Thyroid gland (tissue), 4 donors: Measurements from ENCODE around the gene TBC1D28. TPM values are rescaled to one million over a fixed set of nuclear protein-coding genes. Genes with fewer than 3 reads are reported as not detected.
A peak's percentile ranks its signal among the peaks of the same experiment; 100 is the strongest.
"Not testable (repeated sequence)": the region's sequence is repeated elsewhere in the genome, so short reads cannot be mapped to it uniquely, and the experiment has no call there.

ENCODE experiments used
- DNase-seq, 2 donors: peaks; one replicate each; pipeline ENCODE4 v3.0.0-alpha.2; 2019
- H3K27ac ChIP-seq, 3 donors: fragments of 200-600 bp; sonication (generic); 1 replicate in 2 of 3; 2 replicates in 1 of 3; pipeline ENCODE4 v1.5.1; 2016 to 2019; ENCODE audit warnings: mild to moderate bottlenecking in 1 of 3, moderate library complexity in 1 of 3
- H3K27me3 ChIP-seq: fragments of 200-600 bp; sonication (generic); one replicate; pipeline ENCODE4 v1.5.1; 2019
- H3K36me3 ChIP-seq, 2 donors: fragments of 200-600 bp; sonication (generic); one replicate each; pipeline ENCODE4 v1.5.1; 2016 to 2019
- H3K4me1 ChIP-seq, 2 donors: fragments of 200-600 bp; sonication (generic); one replicate each; pipeline ENCODE4 v1.5.1; 2017 to 2019
- H3K4me3 ChIP-seq, 3 donors: fragments of 200-600 bp; sonication (generic); replicated peaks in 1 of 3; 1 replicate in 2 of 3; 2 replicates in 1 of 3; pipeline ENCODE4 v1.5.1; 2016; ENCODE audit warnings: mild to moderate bottlenecking in 1 of 3
- H3K9me3 ChIP-seq: fragments of 200-600 bp; sonication (generic); one replicate; pipeline ENCODE4 v1.5.1; 2017
- WGBS, 2 donors: methylation state at CpG; one replicate each; pipeline ENCODE4 v1.1.5; 2017; 5-methylcytosine and 5-hydroxymethylcytosine counted together
- intact Hi-C: fragments of 100-400 bp; cut with DNase I; formaldehyde crosslinking; loops from one replicate; pipeline ENCODE4 v1.15.1; 2023
- total RNA-seq, 4 donors: library from RNA; depleted of rRNA; stranded (reverse); fragments of >200 nt; gene quantifications; one replicate each; pipeline ENCODE4 v1.2.3, GENCODE V29; 2016

The TBC1D28 gene
- not detected for total RNA-seq

DNA sequence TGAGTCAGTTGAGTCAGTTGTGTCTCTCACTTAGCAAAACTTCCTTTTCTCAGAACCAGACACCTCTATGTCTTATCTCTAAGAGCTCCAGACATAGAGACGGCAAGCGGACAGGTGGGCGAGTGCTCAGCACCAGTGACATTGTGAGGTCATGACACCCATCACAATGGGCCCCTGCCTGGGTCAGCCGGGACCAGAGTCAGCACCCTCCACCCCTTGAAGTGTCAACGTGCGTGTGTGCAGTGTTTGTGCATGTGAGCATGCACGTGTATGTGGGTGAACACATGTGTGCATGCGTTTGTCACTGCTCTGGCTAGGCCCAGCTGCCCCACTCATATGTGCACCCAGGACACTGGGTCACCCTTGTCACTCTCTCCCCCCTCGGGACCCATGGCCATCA, at the start of gene TBC1D28:
Gene TBC1D28 (minus strand): TSS at position 101 of the 400 bp plus-strand sequence. CDS start 3,039 bp downstream, outside the sequence.
- H3K4me3 ChIP-seq, DNase-seq, H3K36me3 ChIP-seq, intact Hi-C loops, H3K9me3 ChIP-seq, H3K27ac ChIP-seq, H3K4me1 ChIP-seq, H3K27me3 ChIP-seq: not testable (repeated sequence)
- WGBS, 2 donors: 86 to 97% methylated on average over 5 to 9 of the region's 9 CpGs

DNA sequence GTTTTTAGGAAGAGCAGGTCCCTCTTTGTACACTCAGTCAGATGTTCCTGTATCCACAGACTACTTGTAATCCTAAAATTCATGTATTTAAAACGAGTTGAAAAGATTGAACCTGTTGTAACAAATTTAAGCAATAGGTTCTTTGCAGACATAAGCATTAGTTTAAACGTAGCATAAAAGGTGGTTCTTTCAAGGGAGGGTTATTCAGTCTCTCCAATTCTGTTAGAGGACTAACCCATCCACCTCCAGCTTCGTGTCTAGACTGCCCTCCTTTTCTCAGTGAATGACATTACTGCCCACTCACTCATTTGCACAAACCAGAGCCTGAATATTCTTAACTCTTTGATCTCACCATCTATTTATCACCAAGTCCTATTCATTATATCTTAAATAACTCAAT, 38.5 kb upstream of the TBC1D28 start:
- 2 to 3% methylated on average over 3 of the region's 3 CpGs for WGBS, 2 donors

DNA sequence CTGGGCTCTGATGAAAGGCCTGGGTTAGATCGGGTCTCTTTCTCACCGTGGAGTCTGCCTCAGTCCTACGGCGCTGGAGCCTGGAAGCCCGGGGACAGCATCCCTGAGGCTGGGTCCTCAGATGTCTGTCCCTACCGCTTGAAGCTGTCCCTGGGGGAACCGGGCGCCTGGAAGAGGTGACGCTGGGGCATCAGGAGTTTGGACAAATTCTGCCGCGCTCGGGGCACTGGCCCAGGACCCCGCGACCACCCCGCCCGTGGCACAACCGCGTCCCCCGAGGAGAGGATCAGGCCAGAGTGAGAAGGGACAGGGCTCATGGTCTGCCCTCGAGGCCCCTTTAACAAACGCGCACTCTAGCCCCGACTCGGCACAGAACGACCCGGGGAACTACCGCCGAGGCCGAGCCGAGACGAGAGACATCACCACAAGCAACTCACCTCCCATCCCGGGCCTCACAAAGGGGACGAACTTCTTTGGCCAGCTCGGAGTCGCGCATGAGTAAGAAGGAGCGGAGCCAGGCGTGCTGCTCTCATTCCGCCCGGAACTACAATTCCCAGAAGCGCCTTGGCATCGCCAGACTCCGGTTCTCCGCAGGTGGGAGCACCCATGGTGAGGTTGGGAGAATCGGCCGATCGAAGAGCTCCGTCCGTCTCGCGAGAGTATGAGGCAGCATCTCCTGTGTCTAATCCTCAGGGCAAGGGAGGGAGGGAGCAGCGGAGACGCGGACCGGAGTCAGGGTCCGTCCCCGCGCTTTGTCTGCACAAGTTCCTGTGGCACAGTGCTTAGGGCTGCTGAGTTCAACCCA, 37.8 kb upstream of the TBC1D28 start, which contains the start of gene FOXO3B:
Gene FOXO3B (minus strand): TSS at position 548 of the 805 bp plus-strand sequence. CDS start 663 bp downstream, outside the sequence.
- intact Hi-C loops, H3K4me1 ChIP-seq, H3K27ac ChIP-seq, H3K36me3 ChIP-seq, H3K9me3 ChIP-seq, H3K27me3 ChIP-seq: not testable (repeated sequence)
- peak within 1 kb of the TSS in 2 of 3 donors; percentile 8 to 34 for H3K4me3 ChIP-seq
- DNase-seq: peak; percentile 56 to 86
- 2% methylated on average over 10 of the region's 58 CpGs; no CpG with 5 or more reads in 1 of the 2 donors for WGBS, 2 donors

More for the DNA sequence above, 38.5 kb upstream of the TBC1D28 start:
- H3K27ac ChIP-seq, H3K27me3 ChIP-seq, H3K36me3 ChIP-seq, intact Hi-C loops, H3K4me1 ChIP-seq, DNase-seq, H3K9me3 ChIP-seq: not testable (repeated sequence)
- peak overlapping the region in 1 of 3 donors; percentile 34 for H3K4me3 ChIP-seq

DNA sequence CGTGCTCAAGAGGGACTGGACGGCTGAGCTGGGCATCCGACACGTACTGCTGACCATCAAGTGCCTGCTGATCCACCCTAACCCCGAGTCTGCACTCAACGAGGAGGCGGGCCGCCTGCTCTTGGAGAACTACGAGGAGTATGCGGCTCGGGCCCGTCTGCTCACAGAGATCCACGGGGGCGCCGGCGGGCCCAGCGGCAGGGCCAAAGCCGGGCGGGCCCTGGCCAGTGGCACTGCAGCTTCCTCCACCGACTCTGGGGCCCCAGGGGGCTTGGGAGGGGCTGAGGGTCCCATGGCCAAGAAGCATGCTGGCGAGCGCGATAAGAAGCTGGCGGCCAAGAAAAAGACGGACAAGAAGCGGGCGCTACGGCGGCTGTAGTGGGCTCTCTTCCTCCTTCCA, 33.2 kb upstream of the TBC1D28 start:
- H3K36me3 ChIP-seq, intact Hi-C loops, H3K4me3 ChIP-seq, H3K27me3 ChIP-seq, H3K4me1 ChIP-seq, DNase-seq, H3K27ac ChIP-seq, H3K9me3 ChIP-seq: not testable (repeated sequence)
- 97 to 98% methylated on average over 16 to 20 of the region's 29 CpGs for WGBS, 2 donors

DNA sequence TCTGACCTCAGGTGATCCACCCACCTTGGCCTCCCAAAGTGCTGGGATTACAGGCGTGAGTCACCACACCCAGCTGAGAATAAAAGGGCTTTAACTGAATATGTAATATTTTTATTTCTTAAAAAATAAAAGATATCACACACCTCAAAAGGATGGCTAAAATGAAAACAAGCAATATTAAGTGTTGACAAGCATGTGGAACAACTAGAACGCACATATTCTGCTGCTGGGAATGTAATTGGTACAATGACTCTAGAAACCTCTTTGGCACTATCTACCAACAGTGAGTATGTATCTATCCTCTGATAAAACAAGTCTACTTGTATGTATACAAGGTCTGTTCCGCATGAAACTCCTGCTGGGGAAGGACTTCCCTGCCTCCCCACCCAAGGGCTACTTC, 32.7 kb upstream of the TBC1D28 start:
- intact Hi-C loops, H3K4me3 ChIP-seq, H3K27me3 ChIP-seq, DNase-seq, H3K36me3 ChIP-seq, H3K4me1 ChIP-seq, H3K27ac ChIP-seq, H3K9me3 ChIP-seq: not testable (repeated sequence)
- 98 to 100% methylated on average over 3 of the region's 3 CpGs for WGBS, 2 donors

DNA sequence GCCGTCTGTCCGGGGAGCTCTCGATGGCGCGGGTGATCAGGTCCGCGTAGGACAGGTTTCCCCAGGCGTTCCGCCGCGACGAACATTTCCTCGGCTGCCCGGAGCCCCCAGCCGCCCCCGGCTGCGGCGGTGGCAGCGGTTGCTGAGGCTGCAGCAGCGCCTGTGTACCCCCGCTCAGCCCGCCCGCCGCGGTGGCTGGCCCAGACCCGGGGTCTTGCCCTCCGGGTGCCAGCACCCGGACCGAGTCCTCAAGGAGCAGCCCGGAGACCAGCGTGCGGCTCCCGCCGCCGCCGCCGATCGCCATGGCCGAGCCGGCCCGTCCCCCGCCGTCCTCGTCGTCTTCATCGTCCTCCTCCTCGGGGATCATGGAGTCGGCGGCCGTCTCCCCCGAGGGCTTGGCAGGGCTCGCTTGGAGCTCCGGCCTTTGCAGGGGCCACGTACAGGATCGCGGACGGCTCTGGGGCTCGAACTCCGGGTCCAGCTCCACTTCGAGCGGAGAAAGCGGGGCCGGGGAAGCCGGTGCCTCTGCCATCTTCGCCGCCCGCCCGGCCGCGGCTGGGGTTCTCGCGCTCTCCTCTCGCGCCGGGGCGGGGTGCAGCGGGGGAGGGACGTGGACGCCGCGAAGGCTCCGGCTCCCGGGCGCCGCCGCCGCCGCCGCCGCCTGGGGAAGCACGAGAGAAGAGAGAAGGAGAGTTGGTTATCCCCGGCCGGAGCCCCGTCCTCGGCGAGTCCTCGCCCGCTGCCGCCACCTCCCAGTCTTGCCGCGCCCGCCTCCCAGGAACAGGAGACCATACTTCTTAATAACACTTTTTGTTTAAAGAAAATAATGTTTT, 28.4 kb upstream of the TBC1D28 start:
- H3K4me3 ChIP-seq, intact Hi-C loops, H3K27ac ChIP-seq, H3K9me3 ChIP-seq, DNase-seq, H3K4me1 ChIP-seq, H3K27me3 ChIP-seq, H3K36me3 ChIP-seq: not testable (repeated sequence)
- WGBS, 2 donors: 96 to 97% methylated on average over 26 to 41 of the region's 102 CpGs

DNA sequence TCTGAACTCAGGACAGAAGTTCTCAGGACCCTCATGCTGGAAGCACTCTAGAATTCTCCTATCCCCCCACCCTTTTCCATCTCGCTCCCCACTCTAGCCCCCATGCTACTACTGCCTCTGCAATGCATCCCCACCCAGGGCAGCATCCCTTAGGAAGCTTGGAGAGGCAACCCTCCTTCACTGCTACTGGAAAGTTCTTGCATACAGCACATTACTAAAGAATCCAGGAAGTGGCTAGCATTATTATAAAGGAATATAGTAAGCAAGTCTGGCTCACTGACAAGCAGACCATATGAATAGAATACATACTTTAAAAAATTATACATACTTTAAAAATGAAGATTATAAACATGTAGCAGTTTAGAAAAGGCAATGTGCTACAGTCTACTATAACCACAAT, 24.4 kb upstream of the TBC1D28 start:
- H3K4me1 ChIP-seq, H3K27me3 ChIP-seq, H3K36me3 ChIP-seq, DNase-seq, H3K27ac ChIP-seq, H3K4me3 ChIP-seq, intact Hi-C loops, H3K9me3 ChIP-seq: not testable (repeated sequence)
- WGBS, 2 donors: 100% methylated on average over 1 of the region's 1 CpG

DNA sequence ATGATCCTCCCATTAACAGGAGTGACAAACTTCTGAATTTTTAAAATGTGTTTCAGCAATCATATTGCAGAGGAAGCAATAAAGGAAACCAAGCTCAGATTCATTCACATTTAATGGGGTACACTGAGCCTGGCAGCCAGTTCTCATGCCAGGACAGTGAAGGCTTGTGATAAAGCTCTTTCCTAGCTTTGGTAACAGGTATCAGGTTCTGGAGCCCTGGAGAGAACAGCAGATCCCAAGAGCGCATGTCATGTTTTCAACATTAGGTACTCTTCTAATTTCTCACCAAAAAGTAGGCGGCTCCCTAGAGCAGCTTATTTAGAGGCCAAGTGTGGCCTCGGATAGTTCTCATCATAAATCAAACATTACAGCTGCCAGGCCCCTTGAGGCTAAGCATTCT, 23.3 kb upstream of the TBC1D28 start:
- H3K4me3 ChIP-seq, DNase-seq, intact Hi-C loops, H3K36me3 ChIP-seq, H3K4me1 ChIP-seq, H3K27ac ChIP-seq, H3K27me3 ChIP-seq, H3K9me3 ChIP-seq: not testable (repeated sequence)
- WGBS, 2 donors: 96% methylated on average over 3 of the region's 3 CpGs; no CpG with 5 or more reads in 1 of the 2 donors

DNA sequence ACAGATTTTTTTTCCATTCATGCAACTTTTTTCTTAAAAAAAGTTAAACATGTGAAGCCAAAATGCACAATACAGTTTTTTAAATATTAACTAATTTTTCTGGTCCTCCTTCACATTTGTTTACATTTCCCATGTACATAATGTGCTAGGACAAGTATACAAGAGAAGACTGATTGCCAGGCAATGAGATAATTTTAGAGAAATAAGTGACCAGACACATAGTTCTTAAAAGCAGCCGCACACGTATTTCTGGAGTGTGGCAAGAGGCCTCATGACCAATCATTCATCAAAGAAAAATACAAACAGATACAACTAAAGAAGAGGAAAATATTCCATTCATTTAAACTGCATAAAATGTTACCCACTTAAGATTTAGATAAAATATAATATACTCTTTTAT, 22.1 kb upstream of the TBC1D28 start:
- H3K27me3 ChIP-seq, H3K36me3 ChIP-seq, H3K4me3 ChIP-seq, DNase-seq, H3K9me3 ChIP-seq, H3K4me1 ChIP-seq, intact Hi-C loops, H3K27ac ChIP-seq: not testable (repeated sequence)
- WGBS, 2 donors: 97 to 100% methylated on average over 2 of the region's 2 CpGs

DNA sequence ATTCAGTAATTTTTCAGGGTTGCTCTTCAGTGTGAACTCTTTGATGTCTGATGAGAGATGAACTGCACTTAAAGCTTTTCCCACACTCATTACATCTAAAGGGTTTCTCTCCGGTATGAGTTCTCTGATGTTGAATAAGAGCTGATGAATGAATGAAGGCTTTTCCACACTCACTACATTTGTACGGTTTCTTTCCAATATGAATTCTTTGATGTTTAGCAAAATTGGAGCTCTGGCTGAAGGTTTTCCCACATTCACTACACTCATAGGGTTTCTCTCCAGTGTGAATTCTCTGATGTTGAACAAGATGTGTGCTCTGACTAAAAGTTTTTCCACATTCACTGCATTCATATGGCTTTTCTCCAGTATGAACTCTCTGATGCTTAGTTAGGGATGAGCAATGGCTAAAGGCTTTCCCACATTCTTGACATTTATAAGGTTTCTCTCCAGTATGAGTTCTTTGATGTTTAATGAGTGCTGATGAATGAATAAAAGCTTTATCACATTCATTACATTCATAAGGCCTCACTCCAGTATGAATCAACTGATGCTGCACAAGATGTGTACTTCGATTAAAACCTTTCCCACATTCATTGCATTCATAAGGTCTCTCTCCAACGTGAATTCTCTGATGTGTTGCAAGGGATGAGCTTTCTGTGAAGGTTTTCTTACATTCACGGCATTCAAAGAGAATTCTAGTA, 17.9 kb upstream of the TBC1D28 start:
- H3K4me1 ChIP-seq, H3K27me3 ChIP-seq, H3K4me3 ChIP-seq, H3K36me3 ChIP-seq, intact Hi-C loops, DNase-seq, H3K9me3 ChIP-seq, H3K27ac ChIP-seq: not testable (repeated sequence)
- 94 to 97% methylated on average over 5 of the region's 5 CpGs for WGBS, 2 donors

DNA sequence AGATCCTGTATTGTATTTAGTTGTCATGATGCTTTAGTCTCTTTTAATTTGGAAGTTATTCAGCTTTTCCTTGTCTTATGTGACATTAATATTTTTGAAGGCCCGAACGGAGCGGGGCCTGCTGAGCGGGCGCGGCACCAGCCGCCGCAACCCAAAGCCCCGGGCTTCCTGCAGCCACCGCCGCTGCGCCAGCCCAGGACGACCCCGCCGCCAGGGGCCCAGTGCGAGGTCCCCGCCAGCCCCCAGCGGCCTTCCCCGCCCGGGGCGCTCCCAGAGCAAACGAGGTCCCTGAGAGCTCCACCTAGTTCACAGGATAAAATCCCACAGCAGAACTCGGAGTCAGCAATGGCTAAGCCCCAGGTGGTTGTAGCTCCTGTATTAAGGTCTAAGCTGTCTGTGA, 5.9 kb upstream of the TBC1D28 start:
- H3K4me1 ChIP-seq, H3K9me3 ChIP-seq, intact Hi-C loops, H3K4me3 ChIP-seq, H3K36me3 ChIP-seq, DNase-seq, H3K27ac ChIP-seq, H3K27me3 ChIP-seq: not testable (repeated sequence)
- 37 to 58% methylated on average over 15 to 23 of the region's 23 CpGs for WGBS, 2 donors

DNA sequence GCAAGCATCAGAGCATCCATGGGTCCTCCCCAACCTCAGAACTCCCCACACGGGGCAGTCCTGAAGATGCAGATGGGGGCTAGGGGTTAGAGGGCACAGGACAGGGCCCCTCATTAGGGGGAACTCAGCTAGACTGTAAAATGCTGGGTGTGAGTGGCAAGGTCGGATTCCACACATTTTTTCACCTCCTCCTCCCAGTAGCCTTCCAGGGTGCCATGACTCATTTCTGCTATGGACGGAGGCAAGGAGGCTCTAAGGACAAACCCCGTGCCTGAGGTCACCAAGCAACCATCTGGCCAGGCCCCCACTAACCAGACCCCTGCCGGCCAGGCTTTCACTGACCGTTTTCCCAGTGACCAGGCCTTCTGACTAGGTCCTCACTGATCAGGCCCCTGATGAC, 1.1 kb downstream of the TBC1D28 start:
- 67 to 72% methylated on average over 2 to 4 of the region's 6 CpGs for WGBS, 2 donors
- H3K27ac ChIP-seq, DNase-seq, H3K9me3 ChIP-seq, H3K27me3 ChIP-seq, H3K36me3 ChIP-seq, H3K4me1 ChIP-seq, intact Hi-C loops, H3K4me3 ChIP-seq: not testable (repeated sequence)
